Measurements from ENCODE around the gene SV2A.
"Not testable (repeated sequence)": the region's sequence is repeated elsewhere in the genome, so short reads cannot be mapped to it uniquely, and the experiment has no call there.

The SV2A gene

GRCh38 chr1:149886396-149887195 lies 31.0 kb downstream of the SV2A start:
- DNase-seq: peak; percentile 99

DNA sequence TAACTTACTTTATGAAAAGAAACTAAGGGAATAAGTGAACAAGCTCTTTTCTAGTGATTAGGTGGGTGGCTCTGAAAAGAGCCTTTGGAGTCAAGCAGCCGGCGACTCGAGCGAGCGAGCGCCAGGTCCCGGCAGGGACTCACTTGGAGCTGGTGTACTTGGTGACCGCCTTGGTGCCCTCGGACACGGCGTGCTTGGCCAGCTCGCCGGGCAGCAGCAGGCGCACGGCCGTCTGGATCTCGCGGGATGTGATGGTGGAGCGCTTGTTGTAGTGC lies 31.6 kb downstream of the SV2A start:
- not testable (repeated sequence) for DNase-seq

DNA sequence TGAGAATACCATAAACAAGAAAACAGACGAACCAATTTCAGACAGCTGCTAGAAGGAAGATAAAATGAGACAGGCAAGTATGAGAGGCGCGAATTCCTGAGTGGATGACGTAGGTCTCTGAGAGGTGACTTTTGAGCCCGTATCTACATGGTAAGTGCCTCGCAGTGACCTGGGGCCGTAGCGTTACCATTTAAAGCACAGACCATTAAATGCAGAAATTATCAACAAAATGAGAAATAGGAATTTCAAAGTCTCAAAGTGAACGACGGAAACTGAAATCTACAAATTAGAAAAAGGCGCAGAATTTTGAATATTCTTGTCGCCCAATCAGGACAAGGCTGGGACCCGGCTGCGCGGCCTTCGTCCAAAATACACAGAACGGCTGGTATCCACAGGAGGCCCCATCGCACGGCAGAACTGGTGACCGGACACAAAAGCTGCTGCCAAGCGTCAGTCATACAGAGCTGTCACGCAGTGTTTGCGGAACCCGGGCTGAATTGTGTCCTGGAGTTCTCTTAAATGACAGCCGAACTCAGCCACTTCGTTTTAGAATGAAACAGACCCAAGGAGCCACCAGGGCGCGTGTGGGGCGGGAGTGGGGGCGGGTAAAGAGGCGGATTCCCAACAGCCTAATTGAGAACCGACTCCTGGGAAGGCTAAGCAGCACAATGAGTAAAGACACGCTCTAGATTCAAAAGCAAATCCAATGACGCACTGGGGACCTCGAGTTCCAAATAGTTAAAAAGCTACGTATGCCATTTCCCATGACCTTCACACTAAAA lies 32.1 kb downstream of the SV2A start:
- peak; percentile 93 for DNase-seq

DNA sequence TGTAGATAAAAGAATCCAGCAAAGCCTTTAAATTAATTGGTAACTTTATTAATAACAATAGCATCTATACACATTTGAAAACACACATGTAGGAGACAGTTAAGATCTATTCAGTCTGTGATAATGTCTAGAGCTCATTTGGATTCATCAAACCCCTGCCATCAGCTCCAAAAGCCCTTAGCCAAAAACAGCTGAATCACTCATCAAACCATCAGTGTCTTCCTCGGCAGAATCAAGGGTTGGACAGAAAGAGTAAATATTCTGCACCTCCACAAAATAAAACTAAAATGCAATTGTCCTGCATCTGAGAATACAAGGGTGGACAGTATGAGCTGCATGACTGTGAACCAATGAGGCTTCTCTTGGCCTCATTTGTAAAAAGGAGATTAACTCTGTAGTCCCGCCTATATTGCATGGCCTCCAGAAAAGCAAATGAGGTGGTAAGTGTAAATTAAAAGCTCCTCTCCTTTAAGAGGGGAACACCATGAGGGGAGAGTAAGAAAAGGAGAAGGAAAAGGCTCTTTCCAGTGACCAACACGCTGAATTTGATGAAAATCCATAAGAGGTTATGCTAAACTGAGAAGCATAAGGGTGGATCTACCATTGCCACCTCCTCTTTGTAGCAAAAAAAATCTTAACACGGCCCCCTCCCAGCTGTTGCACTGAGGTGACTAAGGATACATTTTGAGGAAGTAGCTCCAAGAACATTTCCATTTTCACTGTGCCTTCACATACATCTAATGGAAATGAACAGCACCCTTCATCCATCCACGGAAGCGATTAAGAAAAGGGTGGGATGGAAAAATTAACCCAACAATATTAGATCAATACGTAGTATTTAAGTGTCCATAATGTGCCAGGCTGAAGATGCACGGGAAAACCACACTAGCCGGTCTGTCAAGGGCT lies 33.0 kb downstream of the SV2A start:
- DNase-seq: peak; percentile 87

- DNase-seq: no peak
These were observed 33.9 kb downstream of the SV2A start for GRCh38 chr1:149883598-149884247.

DNA sequence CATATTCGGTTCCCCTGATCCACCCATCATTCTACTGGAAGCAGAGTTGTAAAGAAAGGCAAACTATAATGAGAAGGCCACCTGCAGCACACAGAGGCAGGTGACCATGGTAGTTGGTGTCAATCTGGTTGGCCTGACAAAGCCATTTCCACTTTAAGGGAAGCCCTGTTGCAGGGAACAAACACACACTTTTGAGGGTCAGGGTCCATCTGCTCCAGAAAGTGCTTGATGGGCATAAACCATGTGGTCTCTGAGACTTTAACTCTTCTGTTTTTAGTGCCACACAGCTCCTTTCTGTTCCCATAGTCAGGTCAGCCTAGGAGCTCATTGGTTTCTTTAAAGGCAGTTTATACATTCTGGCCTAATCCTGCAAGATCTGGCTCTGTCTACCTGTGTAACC lies 35.8 kb downstream of the SV2A start:
- no peak for DNase-seq

DNA sequence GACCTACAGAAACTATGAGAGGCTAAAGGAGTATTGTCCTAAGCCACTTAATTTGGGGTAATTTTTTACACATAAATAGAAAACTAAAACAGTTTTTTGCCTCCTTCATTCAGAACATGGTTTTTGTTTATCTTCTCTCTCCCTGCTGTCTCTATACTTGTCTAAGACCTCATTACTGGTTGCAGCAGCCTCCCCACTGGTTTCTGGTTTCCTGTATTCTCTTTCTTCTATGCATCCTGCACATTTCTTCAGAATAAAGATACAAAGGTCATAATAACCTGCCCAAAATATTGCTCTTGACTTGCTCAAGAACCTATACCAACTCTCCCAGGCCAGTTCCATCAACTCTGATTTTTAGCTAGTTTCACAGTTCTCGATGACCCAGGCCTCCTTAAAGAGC lies 38.1 kb downstream of the SV2A start:
- no peak for DNase-seq

- DNase-seq: no peak
These were observed 40.3 kb downstream of the SV2A start for GRCh38 chr1:149877211-149877946.

GRCh38 chr1:149873060-149873459 lies 44.6 kb downstream of the SV2A start:
- not testable (repeated sequence) for DNase-seq

DNA sequence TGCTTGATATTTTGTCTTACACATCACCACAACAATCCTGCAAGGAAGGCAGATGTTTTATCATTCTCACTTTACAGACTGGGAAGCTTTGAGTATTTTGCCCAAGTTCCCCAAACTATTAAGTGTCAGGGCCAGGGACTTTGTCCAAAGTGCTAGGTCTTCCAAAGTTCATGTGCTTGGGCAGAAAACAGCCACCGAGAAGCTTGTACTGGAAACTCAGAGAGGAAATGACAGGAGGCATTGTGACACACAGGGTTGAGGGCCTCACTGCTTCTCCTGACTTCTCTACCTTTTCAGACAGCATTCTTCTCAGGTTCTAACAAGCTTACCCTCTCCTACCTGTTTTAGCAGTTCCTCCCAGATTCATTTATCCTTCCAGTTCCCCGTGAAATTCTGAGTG lies 50.8 kb downstream of the SV2A start:
- DNase-seq: not testable (repeated sequence)

GRCh38 chr1:149861497-149862054 lies 56.1 kb downstream of the SV2A start:
- DNase-seq: not testable (repeated sequence)

DNA sequence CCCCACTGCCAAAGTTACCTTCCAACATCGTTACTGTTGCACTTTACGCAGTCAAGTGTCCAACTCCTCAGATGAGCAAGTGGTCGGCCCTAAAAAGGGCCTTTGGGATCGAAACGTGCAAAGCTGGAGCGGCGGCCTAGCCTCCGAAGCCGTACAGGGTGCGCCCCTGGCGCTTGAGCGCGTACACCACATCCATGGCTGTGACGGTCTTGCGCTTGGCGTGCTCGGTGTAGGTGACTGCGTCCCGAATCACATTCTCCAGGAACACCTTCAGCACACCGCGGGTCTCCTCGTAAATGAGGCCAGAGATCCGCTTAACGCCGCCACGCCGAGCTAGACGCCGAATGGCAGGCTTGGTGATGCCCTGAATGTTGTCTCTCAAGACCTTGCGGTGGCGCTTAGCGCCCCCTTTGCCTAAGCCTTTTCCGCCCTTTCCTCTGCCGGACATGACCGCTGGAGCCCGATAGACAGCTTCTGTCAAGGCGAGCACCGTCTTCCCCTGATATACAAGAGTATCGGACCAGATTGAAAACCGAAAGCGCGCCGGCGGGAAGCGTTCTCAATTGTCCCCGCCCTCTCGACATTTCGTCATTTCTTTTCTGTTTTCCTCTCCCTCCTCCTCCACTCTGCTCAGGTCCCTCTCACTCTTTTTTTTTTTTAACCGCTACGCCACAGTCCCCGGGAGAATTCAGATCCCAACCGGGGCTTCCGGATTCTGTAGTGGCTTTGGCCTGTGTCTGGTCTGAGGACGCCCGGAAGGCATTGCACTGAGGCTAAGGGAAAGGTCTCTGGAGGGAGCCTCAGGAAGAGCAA lies 56.8 kb downstream of the SV2A start:
- not testable (repeated sequence) for DNase-seq

GRCh38 chr1:149860271-149860670 lies 57.4 kb downstream of the SV2A start:
- not testable (repeated sequence) for DNase-seq

All from hematopoietic multipotent progenitor cell treated with erythropoietin and hydrocortisone succinate and interleukin-3 and kit ligand, for 8 days (in vitro differentiated cells).